Mononuclear cell (primary cell): ENCODE measurements around the gene RAB8B. TPM values are rescaled to one million over a fixed set of nuclear protein-coding genes. Genes with fewer than 3 reads are reported as not detected.
"Not testable (repeated sequence)": the region's sequence is repeated elsewhere in the genome, so short reads cannot be mapped to it uniquely, and the experiment has no call there.

Experiments used
- H3K27me3 ChIP-seq: 2 replicates; pipeline ENCODE4 v1.6.0; 2011; ENCODE audit warnings: low read length, control low read depth; ENCODE audit not compliant: insufficient read depth
- H3K4me1 ChIP-seq: 2 replicates; pipeline ENCODE4 v1.5.1; 2011; ENCODE audit warnings: mild to moderate bottlenecking, low read length, control low read depth; ENCODE audit not compliant: insufficient read depth
- H3K4me3 ChIP-seq: 2 replicates; pipeline ENCODE4 v1.5.1; 2011; ENCODE audit warnings: mild to moderate bottlenecking, low read length, moderate library complexity
- H3K9me3 ChIP-seq: 2 replicates; pipeline ENCODE4 v1.5.1; 2011; ENCODE audit warnings: low read depth, mild to moderate bottlenecking, control low read depth, low read length
- total RNA-seq: library from RNA; depleted of rRNA; stranded (reverse); fragments of >200 nt; gene quantifications from one replicate; pipeline ENCODE4 v1.2.3, GENCODE V29; 2012

RAB8B gene
- total RNA-seq, 1 donor = 163 TPM

DNA sequence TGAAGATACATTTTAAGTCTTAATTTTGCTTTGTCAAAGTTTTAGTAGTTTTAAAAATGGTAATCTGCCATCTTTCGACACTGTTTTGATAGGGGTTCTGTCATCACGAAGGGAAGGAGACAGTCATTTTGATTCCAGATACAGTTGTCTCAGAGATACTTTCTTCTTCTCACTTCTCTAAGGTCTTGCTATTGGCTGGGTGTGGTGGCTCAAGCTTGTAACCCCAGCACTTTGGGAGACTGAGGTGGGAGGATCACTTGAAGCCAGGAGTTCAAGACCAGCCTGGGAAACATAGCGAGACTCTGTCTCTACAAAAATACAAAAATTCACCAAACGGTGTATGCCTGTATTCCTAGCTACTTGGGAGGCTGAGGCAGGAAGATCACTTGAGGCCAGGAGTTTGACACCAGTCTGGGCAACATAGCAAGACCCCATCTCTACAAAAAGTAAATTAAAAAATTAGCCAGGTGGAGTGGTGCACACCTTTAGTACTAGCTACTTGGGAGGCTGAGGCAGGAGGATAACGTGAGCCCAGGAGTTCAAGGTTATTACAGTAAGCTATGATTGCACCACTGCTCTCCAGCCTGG lies 3.3 kb downstream of the RAB8B start:
- peak overlapping the region; percentile 24 for H3K4me3 ChIP-seq
- H3K27me3 ChIP-seq = no peaks in the 10 kb centered on the region
- H3K9me3 ChIP-seq = no peaks in the 10 kb centered on the region
- H3K4me1 ChIP-seq = peaks cover 76% of the 10 kb centered on the region

DNA sequence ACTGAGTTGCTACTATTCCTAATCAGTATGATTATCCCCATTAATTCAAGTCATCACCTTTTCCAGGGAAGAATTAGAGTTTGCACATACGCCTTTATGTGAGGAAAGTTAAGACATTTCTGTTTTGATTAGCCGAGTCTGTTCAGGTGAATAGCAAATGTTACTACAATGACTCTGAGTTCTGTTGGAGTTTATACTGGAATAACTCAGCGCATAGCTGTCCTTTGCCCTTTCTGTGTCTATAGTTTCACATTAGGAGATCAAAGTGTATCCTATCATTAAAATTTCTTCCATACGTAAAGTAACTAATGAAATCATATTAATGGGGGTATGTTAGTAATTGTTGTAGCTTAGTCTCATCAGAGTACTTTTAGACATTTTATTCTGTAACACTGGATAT lies 4.9 kb downstream of the RAB8B start:
- H3K4me3 ChIP-seq = no peak overlapping the region
- no peaks in the 10 kb centered on the region for H3K9me3 ChIP-seq
- peaks cover 80% of the 10 kb centered on the region for H3K4me1 ChIP-seq
- H3K27me3 ChIP-seq = no peaks in the 10 kb centered on the region

DNA sequence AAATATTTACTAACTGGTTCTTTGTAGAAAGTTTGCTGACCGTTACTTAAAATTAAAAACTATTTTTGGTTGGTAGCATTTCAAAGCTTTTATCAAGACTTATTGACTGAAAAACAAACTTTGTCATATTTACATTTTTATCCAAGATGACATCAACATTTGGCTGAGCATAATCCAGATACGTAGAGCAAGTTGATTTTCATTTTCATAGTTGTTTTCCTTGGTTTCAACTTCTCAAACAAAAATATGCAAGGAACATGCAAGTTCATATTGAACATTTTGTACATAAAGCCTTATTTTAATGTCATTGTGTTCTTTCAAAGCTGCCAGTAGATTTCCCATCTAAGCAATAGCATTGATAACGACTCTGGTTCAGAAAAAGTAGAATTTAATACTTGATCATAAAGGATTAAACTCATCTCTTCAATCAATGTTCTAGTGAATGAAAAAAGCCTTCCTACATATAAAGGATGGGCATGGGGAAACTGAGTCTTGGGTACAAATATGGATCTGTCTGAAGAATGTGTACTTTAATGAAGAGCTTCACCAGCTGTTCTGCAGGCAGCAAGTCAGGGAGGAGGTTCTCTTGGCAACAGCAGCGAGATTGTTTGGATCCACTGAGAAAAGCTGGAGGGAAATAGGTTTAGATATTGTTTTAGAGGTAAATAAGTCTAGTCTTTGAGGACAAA lies 5.6 kb downstream of the RAB8B start:
- no peak overlapping the region for H3K4me3 ChIP-seq

DNA sequence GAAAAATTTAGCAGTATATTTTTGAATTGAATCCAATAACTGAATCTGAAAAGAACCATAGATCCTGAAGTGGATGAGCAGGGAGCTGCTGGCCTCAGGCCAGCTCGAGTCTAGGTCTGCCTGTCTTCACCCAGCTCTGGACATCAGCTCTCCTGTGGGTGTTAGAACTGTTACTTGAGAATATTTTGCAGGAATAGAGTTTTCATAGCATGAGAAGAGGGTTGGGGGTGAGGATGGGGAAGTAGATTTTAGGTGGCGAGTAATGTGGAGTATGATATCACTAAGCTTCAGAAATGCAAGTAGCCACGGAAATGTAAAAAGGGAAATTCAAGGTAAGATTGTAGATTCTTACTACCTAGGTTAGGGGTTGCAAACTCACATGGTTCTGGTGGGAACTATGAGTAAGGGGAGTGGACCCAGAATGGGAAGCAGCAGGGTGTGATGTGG lies 6.2 kb downstream of the RAB8B start:
- peaks cover 87% of the 10 kb centered on the region for H3K4me1 ChIP-seq
- no peaks in the 10 kb centered on the region for H3K9me3 ChIP-seq
- no peak overlapping the region for H3K4me3 ChIP-seq
- no peaks in the 10 kb centered on the region for H3K27me3 ChIP-seq

More for the DNA sequence above, 5.6 kb downstream of the RAB8B start:
- Histone ChIP-seq H3K9me3 (no peaks in the 10 kb centered on the region), H3K4me1 (peaks cover 85% of the 10 kb centered on the region), H3K27me3 (no peaks in the 10 kb centered on the region)

DNA sequence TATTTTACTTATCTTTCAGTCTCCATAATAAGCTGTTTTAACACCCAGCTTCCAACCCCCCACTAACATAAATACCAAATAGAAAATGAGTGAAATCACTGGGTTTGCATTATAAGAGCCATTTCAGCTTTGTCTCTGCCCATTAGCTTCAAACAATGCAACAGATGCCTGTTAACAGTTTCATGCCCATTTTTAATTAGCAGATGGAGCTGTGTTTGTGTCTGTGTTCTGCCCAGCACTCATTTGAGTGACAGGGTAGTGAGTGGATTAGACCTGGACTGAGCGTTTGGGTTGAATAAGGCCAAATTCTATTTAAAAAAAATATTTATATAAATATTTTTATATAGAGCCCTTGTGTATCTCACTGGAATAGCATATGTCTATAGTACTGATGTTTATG lies 7.4 kb downstream of the RAB8B start:
- Histone ChIP-seq H3K4me1 (peaks cover 87% of the 10 kb centered on the region), H3K27me3 (no peaks in the 10 kb centered on the region), H3K4me3 (no peak overlapping the region), H3K9me3 (no peaks in the 10 kb centered on the region)

DNA sequence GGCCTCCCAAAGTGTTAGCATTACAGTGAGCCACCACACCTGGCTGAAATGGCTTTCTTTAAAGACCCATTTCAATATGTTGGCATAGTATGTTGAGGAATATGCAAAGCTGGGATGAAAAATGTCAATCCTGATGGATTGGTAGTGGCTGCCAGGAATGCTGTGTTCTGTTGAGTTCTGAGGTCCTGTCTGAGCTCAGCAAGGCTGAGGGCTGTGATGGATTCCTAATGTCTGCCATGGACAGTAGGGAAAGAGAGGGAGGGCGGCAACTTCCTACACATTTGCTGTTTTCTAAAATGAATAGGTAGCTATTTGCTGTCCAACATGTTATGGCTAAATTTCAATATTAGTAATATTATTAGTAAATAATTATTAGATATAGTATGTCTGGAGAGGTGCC lies 8.2 kb downstream of the RAB8B start:
- H3K27me3 ChIP-seq = no peaks in the 10 kb centered on the region
- H3K4me1 ChIP-seq = peaks cover 87% of the 10 kb centered on the region
- H3K4me3 ChIP-seq = no peak overlapping the region
- H3K9me3 ChIP-seq = no peaks in the 10 kb centered on the region

DNA sequence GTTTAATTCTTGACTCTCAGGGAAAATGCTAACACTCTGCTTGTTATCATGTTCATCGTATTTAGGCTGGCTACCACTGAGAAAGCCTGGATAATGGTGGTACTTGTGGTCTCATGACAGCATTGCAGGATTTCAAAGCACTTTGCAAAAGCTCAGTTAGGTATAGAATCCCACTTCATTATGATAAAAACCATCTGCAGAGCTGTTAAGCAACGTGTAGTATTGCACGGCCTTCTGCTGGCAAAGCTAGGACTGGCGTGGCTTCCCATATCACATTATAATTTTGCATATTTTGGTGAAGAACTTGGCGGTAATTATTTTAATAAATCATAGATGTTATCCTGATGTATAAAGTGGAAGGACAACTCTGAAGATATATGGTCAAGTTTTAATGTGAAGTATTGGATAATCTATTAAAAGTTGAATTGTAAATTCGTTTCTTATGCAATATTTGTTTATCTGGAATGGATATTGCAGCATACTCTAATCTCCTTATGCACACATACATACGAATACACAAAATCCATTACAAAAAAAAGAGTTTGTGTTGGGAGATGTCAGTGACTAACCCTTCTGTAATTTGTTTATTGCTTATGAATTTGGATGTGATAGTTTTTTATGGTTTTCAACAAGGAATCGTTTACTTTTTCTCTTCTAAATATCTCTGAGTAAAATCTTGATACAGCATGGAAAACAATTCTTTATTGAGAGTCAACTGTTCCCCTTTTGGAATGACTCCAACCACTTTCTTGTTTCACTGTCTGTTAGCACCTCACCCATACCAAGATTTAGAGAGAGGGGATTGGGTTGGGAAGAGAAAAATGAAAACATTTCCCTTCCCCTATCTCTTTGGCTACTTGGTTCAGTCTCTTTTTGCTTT lies 9.2 kb downstream of the RAB8B start:
- Histone ChIP-seq H3K9me3 (no peaks in the 10 kb centered on the region), H3K27me3 (no peaks in the 10 kb centered on the region), H3K4me1 (peaks cover 86% of the 10 kb centered on the region), H3K4me3 (no peak overlapping the region)

DNA sequence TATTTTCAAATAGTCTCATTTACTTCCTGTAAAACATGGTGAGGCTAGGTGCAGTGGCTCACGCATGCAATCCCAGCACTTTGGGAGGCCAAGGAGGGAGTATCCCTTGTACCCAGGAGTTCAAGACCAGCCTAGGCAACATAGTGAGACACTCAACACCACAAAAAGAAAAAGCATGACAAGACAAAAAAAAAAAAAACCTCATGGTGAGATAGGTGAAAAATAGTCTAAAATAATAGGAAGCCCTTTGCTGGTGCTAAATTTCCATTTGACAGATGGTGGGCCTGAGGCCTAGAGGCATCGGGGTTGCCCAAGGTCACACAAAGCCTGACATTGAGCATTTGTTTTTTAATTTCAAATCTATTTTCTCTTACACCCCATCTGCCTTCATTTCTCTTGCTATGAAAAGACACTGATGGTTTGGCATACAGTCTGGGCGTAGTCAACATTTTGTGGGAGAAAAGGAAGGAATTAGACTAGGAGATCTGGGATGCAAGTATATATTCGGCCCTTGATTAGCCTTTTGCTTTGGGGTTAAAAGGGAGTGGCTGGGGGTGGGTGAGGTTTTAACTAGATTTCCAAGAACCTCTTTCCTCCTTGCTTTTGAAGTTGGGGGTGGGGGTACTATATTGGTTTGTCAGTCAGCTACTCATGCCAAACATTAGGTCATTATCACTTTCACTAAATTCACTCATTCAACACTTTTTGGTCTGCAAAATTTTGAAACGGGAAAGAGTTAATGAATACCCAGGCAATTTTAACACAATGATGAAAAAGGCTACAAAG lies 11.3 kb downstream of the RAB8B start:
- Histone ChIP-seq H3K4me3 (no peak overlapping the region), H3K27me3 (no peaks in the 10 kb centered on the region), H3K9me3 (no peaks in the 10 kb centered on the region), H3K4me1 (peaks cover 79% of the 10 kb centered on the region)

DNA sequence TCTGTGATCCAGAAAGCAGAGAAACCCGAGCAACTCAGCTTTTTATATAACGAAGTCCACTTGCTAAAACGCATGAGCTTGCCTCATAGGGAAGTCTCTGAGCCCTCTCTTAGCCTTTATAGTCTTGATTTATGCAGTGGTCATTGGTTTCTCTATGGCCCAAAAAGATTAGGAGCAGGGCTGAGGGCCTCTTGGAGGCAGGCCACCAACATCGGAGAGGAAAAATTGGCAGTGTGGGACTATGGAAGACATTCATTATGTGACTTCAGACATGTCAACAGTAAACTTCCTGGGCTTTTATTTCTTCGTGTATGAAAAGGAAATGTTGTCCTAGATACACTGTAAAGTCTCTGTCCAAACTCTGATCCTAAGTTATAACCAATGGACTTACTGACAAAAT lies 13.5 kb downstream of the RAB8B start:
- Histone ChIP-seq H3K4me1 (peaks cover 70% of the 10 kb centered on the region), H3K4me3 (no peak overlapping the region), H3K9me3 (no peaks in the 10 kb centered on the region), H3K27me3 (no peaks in the 10 kb centered on the region)

DNA sequence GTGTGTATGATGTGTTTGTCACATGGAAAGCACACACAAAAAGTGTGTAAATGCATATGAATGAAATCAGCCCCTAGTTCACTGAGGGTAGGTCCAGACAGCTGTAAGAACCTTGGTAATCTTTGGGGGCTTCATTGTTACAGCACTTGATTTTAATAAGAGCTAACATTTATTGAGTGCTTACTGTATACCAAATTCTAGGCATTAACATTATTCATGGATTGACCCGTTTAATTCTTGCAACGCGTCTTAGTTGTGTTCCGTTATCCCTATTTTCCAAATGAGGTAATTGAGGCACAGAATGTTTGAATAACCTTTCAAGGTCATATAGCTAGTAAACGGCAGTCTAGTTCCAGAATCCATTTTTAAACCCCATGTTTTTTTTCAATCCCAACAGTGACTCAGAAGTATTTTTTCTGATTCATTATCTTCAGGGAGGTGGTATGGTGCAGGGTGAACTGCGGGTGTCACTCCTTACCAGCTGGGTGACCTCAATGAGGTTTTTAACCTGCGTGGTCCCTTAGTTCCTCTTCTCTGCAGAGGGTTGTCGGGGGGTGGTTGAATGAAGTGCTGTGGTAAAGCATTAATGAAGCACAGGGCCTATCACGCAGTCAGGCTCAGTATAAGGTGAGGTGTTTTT lies 14.2 kb downstream of the RAB8B start:
- H3K4me1 ChIP-seq = peaks cover 64% of the 10 kb centered on the region

DNA sequence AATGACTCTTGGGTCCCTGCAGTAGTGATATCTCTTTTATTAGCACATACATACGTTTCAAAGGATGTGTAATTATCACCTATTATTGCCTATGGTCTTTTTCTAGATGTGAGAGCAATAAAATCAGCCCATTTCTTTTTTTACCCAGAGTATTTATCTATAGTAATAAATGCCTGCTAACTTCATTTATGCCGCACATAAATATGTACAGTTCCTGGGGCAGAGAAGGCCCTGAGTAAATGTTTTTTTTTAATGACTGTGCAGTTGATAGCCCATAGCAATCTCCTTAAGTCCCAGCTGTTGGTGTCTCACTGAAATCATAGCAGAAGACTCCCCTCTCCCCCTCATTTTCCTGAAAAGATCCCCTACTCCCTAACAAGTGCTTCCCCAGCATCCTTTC lies 16.7 kb downstream of the RAB8B start:
- Histone ChIP-seq H3K9me3 (no peaks in the 10 kb centered on the region), H3K4me3 (no peak overlapping the region), H3K27me3 (no peaks in the 10 kb centered on the region), H3K4me1 (peaks cover 69% of the 10 kb centered on the region)

More for the DNA sequence above, 14.2 kb downstream of the RAB8B start:
- Histone ChIP-seq H3K27me3 (no peaks in the 10 kb centered on the region), H3K9me3 (no peaks in the 10 kb centered on the region), H3K4me3 (no peak overlapping the region)

DNA sequence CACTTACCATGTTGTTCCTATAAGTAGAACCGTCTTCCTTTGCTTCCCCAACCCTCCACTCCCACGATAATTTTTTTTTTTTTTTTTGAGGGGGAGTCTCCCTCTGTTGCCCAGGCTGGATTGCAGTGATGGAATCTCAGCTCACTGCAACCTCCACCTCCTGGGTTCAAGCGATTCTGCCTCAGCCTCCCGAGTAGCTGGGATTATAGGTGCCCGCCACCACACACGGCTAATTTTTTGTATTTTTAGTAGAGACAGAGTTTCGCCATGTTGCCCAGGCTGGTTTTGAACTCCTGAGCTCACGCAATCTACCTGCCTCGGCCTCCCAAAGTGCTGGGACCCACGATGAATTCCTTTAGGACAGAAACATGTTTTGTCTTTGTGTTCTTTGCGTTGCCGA lies 19.4 kb downstream of the RAB8B start:
- not testable (repeated sequence) for H3K27me3 ChIP-seq, H3K4me3 ChIP-seq, H3K9me3 ChIP-seq
- H3K4me1 ChIP-seq = peaks cover 67% of the 10 kb centered on the region

DNA sequence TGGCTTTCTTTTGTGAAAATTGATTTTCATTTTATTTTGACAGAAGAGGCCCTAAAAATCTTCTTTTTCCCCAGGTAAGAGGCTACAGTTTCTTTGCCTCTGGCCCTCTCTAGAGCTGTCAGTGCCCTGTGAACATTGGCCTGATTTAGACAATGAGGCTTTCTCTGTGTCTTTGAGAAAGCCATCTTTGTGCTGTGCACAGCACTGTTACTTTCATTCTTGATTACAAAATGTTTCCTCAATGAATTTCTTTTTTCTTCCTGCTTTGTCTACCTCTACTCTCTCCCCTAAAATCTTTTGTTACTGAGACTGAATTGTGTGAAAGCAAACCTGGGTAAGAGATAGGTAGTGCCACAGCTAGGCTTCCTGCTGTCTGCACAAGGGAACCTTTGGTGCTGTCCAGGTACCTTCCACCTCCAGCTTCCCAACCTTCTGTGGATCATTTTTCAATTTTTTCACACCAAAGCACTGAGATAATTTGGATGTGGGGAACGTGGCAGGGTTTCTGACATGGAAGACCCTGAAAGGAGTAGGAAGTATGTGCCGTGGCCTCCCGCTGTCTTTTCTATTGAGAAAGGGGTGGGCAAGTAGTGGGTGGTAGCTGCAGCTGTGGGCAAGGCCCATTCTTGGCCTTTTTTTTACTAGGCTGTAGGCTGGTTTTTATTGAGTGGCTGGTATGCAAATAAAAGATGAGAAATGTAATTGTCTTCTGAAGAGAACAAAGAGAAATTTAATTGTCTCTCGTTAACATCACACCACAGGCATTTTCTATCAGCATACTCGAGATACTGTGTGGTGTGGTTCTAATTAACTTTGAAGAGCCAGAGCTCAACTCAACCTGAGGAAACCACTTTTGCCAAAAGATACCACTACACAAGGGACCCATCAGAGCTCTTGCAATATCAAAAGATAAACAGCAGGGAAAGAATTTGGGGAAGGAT lies 21.0 kb downstream of the RAB8B start:
- Histone ChIP-seq H3K4me3 (no peak overlapping the region), H3K4me1 (peaks cover 65% of the 10 kb centered on the region), H3K27me3 (no peaks in the 10 kb centered on the region), H3K9me3 (no peaks in the 10 kb centered on the region)
